Heart left ventricle (tissue), 16 donors: ENCODE data around the gene MYBPHL. TPM values are rescaled to one million over a fixed set of nuclear protein-coding genes. Genes with fewer than 3 reads are reported as not detected.
A peak's percentile ranks its signal among the peaks of the same experiment; 100 is the strongest.

ENCODE experiments used
- ATAC-seq, 4 donors: fragments of 200-7000 bp; cut with Tn5 transposase; one replicate each; pipeline ENCODE4 v1.9.1; 2020 to 2022; ENCODE audit warnings: moderate library complexity in 4 of 4, mild to moderate bottlenecking in 3 of 4, moderate number of reproducible peaks in 1 of 4
- DNase-seq, 5 donors: peaks; one replicate each; pipeline ENCODE4 v3.0.0-alpha.2; 2020
- H3K27ac ChIP-seq, 12 donors: fragments of 200-600 bp; sonication (generic) in 4 of 12; one replicate each; pipeline versions ENCODE4 v1.5.0 to v1.8.0; 2016 to 2022; ENCODE audit warnings: mild to moderate bottlenecking in 2 of 12
- H3K27me3 ChIP-seq, 9 donors: fragments of 200-600 bp; sonication (generic) in 2 of 9; one replicate each; pipeline versions ENCODE4 v1.5.1 to v1.8.0; 2016 to 2022; ENCODE audit warnings: mild to moderate bottlenecking in 3 of 9
- H3K36me3 ChIP-seq, 9 donors: fragments of 200-600 bp; sonication (generic) in 2 of 9; one replicate each; pipeline versions ENCODE4 v1.5.0 to v1.8.0; 2018 to 2022; ENCODE audit warnings: mild to moderate bottlenecking in 2 of 9
- H3K4me1 ChIP-seq, 12 donors: fragments of 200-600 bp; sonication (generic) in 4 of 12; one replicate each; pipeline versions ENCODE4 v1.5.0 to v1.8.0; 2016 to 2022; ENCODE audit warnings: mild to moderate bottlenecking in 3 of 12
- H3K4me3 ChIP-seq, 12 donors: fragments of 200-600 bp; sonication (generic) in 4 of 12; one replicate each; pipeline versions ENCODE4 v1.5.0 to v1.8.0; 2017 to 2022; ENCODE audit warnings: mild to moderate bottlenecking in 9 of 12, moderate library complexity in 4 of 12
- H3K9me3 ChIP-seq, 12 donors: fragments of 200-600 bp; sonication (generic) in 4 of 12; one replicate each; pipeline versions ENCODE4 v1.5.0 to v1.8.0; 2016 to 2022; ENCODE audit warnings: mild to moderate bottlenecking in 1 of 12
- CTCF ChIP-seq, 12 donors: fragments of 200-600 bp; sonication (generic) in 4 of 12; IDR thresholded peaks; one replicate each; pipeline versions ENCODE4 v1.5.0 to v1.8.0; 2018 to 2022; ENCODE audit warnings: antibody characterized with exemption in 12 of 12, mild to moderate bottlenecking in 5 of 12
- POLR2A ChIP-seq, 2 donors: fragments of 450-650 bp; IDR thresholded peaks; one replicate each; pipeline ENCODE4 v1.6.1; 2017; ENCODE audit warnings: antibody characterized with exemption in 2 of 2, mild to moderate bottlenecking in 2 of 2, moderate library complexity in 2 of 2
- WGBS, 4 donors: extraction: QIAGEN DNeasy Blood & Tissue Kit in 2 of 4; methylation state at CpG; one replicate each; pipeline versions ENCODE4 v1.1.5 to v1.1.7; 2013 to 2018; 5-methylcytosine and 5-hydroxymethylcytosine counted together
- intact Hi-C, 10 donors: fragments of 100-400 bp; cut with DNase I; formaldehyde crosslinking; loops; one replicate each; pipeline versions ENCODE4 v1.11.1 to v1.14.2; 2022
- polyA plus RNA-seq, 2 donors: library from polyadenylated mRNA; stranded (reverse); fragments of 200-250 nt; gene quantifications; one replicate each; pipeline ENCODE4 v1.2.3, GENCODE V29; 2013
- total RNA-seq, 9 donors: library from RNA; depleted of rRNA in 2 of 9; stranded (reverse); fragments of >200 nt in 2 of 9; fragmentation: NEBNext Ultra II Directional in 3 of 9; extraction: Animal tissue kit (Norgen Biotek cat#: 25700) in 3 of 9; gene quantifications; one replicate each; pipeline versions ENCODE4 v1.1.0 to v1.2.4, GENCODE V29; 2016 to 2023
- donor health status: ischemic (EF 13 %, LVEDD 7.1; RV severe dilation, severe dysfunction).
- donor health status: healthy with polysubstance abuse.
- donor health status: DM: no; HTN: yes; CAD: no.
- donor health status: DM: no; HTN: no; CAD: no.
- donor health status: ischemic (EF 25% LVEDD 6.9; RV normal size, moderate dysfunction).
- donor health status: ischemic (EF 25% LVEDD 5.7; RV mildly dilated, moderate dysfunction).
- donor health status: healthy.
- donor health status: DM: yes; HTN: yes; CAD: no.
- donor health status: ischemic (EF 35%, LVEDD 5.7; RV mildly dilated, moderate dysfunction).
- donor health status: nonischemic (EF 11% LVEDD 7.7; RV severe dilation, severe dysfunction).
- donor health status: DM: yes; HTN: yes; CAD: no.
- donor health status: PGD.
- donor health status: ischemic (EF 29% LVEDD 5.4; RV normal size, mild dysfunction).
- donor health status: nonischemic (EF 23%, LVEDD 6.1; RV moderate dilation, normal function).

The MYBPHL gene
- total and polyA plus RNA-seq, 11 donors: 0.24 to 2.5 (median 0.53) TPM; not detected in 3

GRCh38 chr1:109283748-109284600, 22.8 kb downstream of the MYBPHL start:
- intact Hi-C loops: loop anchor here in 5 of 10 donors (1.0 to 10.0 kb wide), 6 partner anchors 15 to 248 kb away; no protein-coding TSS in a partner anchor
- H3K36me3 ChIP-seq: peaks cover 0 to 9% (median 0%) of the 10 kb centered on the region in 9 donors
- DNase-seq (no peak), ATAC-seq (no peak)
- no peaks in the 10 kb centered on the region for H3K27me3 ChIP-seq
- no peaks in the 10 kb centered on the region for H3K9me3 ChIP-seq
- H3K4me1 ChIP-seq: peaks cover 0 to 30% (median 13%) of the 10 kb centered on the region in 12 donors
- WGBS, 4 donors: 46 to 56% (median 49%) methylated on average over 17 of the region's 17 CpGs
- H3K4me3 ChIP-seq: peak overlapping the region; percentile 16 to 77 (median 68)
- peak overlapping the region; percentile 38 to 91 (median 84) for H3K27ac ChIP-seq
- TF ChIP-seq CTCF (IDR thresholded peaks at IDR 0.05) (no peak), POLR2A (IDR thresholded peaks at IDR 0.05) (no peak)

- Histone ChIP-seq H3K27me3 (no peaks in the 10 kb centered on the region), H3K27ac (peak within 1 kb of the TSS; percentile 38 to 91 (median 84)), H3K36me3 (peaks cover 0 to 9% (median 0%) of the 10 kb centered on the region in 9 donors), H3K4me3 (peak within 1 kb of the TSS; percentile 16 to 77 (median 68)), H3K4me1 (peaks cover 0 to 30% (median 13%) of the 10 kb centered on the region in 12 donors), H3K9me3 (no peaks in the 10 kb centered on the region)
- intact Hi-C loops: loop anchor here in 5 of 10 donors (1.0 to 10.0 kb wide), 6 partner anchors 16 to 249 kb away; no protein-coding TSS in a partner anchor
- ATAC-seq: peak; percentile 99 to 100 (median 100)
- peak; percentile 96 to 98 (median 97) for DNase-seq
- peak; percentile 13 to 74 (median 42) for TF ChIP-seq CTCF (IDR thresholded peaks at IDR 0.05)
- peak in 1 of 2 donors; percentile 74 for TF ChIP-seq POLR2A (IDR thresholded peaks at IDR 0.05)
- 0 to 1% (median 1%) methylated on average over 35 to 56 of the region's 56 CpGs for WGBS, 4 donors
Measured at GRCh38 chr1:109282952-109283747, 23.7 kb downstream of the MYBPHL start, which contains the start of gene PSRC1. PSRC1 (minus strand) TSS chr1:109283145.

- intact Hi-C loops: loop anchor here in 5 of 10 donors (2.0 to 10.0 kb wide), 5 partner anchors 60 to 250 kb away; no protein-coding TSS in a partner anchor
- Histone ChIP-seq H3K4me3 (peak overlapping the region; percentile 16 to 77 (median 68)), H3K4me1 (peaks cover 0 to 31% (median 13%) of the 10 kb centered on the region in 12 donors), H3K27me3 (no peaks in the 10 kb centered on the region), H3K36me3 (peaks cover 0 to 9% (median 0%) of the 10 kb centered on the region in 9 donors), H3K9me3 (no peaks in the 10 kb centered on the region), H3K27ac (peak overlapping the region in 9 of 12 donors; percentile 10 to 91 (median 83))
- TF ChIP-seq POLR2A (IDR thresholded peaks at IDR 0.05) (no peak), CTCF (IDR thresholded peaks at IDR 0.05) (no peak)
- ATAC-seq (no peak), DNase-seq (no peak)
- WGBS, 4 donors: 7 to 21% (median 18%) methylated on average over 10 of the region's 10 CpGs
Measured at GRCh38 chr1:109282497-109282951, 24.3 kb downstream of the MYBPHL start.
